HepG2 (cell line): ENCODE results near the gene SMARCE1. TPM values are rescaled to one million over a fixed set of nuclear protein-coding genes. Genes with fewer than 3 reads are reported as not detected.

ENCODE experiments used
- ATAC-seq: fragments of 200-7000 bp; cut with Tn5 transposase; 3 replicates; pipeline ENCODE4 v1.9.1; 2020; ENCODE audit warnings: mild to moderate bottlenecking, moderate library complexity
- BruUV-seq: library from RNA; stranded (reverse); fragments of 400-500 nt; replicated peaks from 2 replicates; lab custom pipeline; 2021; lab: Mats Ljungman, UMichigan
- CTCF ChIA-PET: fragments of 300-600 bp; formaldehyde crosslinking; extraction: SDS; loops from one replicate; lab custom pipeline; 2021; ENCODE audit warnings: low total read pairs, inconsistent platforms, low intra/inter-chr PET ratio; lab: Yijun Ruan, JAX
- POLR2A ChIA-PET: fragments of 350-600 bp; sonication (Branson Sonifier 250); formaldehyde crosslinking; loops from one replicate; lab custom pipeline; 2020; ENCODE audit warnings: antibody characterized with exemption, inconsistent platforms; lab: Yijun Ruan, JAX
- DNase-seq: peaks from one replicate; pipeline ENCODE4 v3.0.0-alpha.2; 2015; ENCODE audit warnings: low spot score
- FAIRE-seq: peaks from 3 replicates; lab custom pipeline; 2011; peaks lifted over from hg19 to GRCh38; lab: Jason Lieb, UNC
- H2AFZ ChIP-seq: one replicate; pipeline ENCODE4 v1.6.1; 2011; ENCODE audit warnings: low read length, inconsistent platforms
- H3K27ac ChIP-seq: fragments of 300-600 bp; 3 replicates; pipeline ENCODE4 v1.8.0; 2011; ENCODE audit warnings: mixed run types, mild to moderate bottlenecking, mixed read lengths, low read length, inconsistent platforms; ENCODE audit not compliant: insufficient read depth; ENCODE audit errors: extremely low read length
- H3K27me3 ChIP-seq, 2 experiments: fragments of 200-600 bp in 1 of 2; 2 replicates in 1 of 2; 3 replicates in 1 of 2; pipeline versions ENCODE4 v1.6.0 to v1.8.0; 2011; ENCODE audit warnings: low read length in 2 of 2, mild to moderate bottlenecking in 2 of 2, moderate library complexity in 2 of 2, inconsistent platforms in 1 of 2; ENCODE audit not compliant: insufficient read depth in 2 of 2, control insufficient read depth in 1 of 2
- H3K36me3 ChIP-seq, 2 experiments: fragments of 200-600 bp in 1 of 2; replicated peaks in 1 of 2; 2 replicates in 1 of 2; 3 replicates in 1 of 2; pipeline versions ENCODE4 v1.5.1 to v1.8.0; 2011; ENCODE audit warnings: low read length in 2 of 2, inconsistent platforms in 1 of 2; ENCODE audit not compliant: insufficient read depth in 2 of 2, control insufficient read depth in 1 of 2
- H3K4me1 ChIP-seq: 2 replicates; pipeline ENCODE4 v1.5.1; 2012; ENCODE audit warnings: low read length, inconsistent platforms; ENCODE audit not compliant: insufficient read depth
- H3K4me2 ChIP-seq: 2 replicates; pipeline ENCODE4 v1.6.0; 2011; ENCODE audit warnings: low read depth, low read length, inconsistent platforms
- H3K4me3 ChIP-seq, 3 experiments: fragments of 200-600 bp in 1 of 3; sonication (generic), shearing (Covaris generic) in 1 of 3; replicated peaks in 1 of 3; 2 replicates each; pipeline ENCODE4 v1.5.1; 2011 to 2016; ENCODE audit warnings: low read length in 3 of 3, inconsistent platforms in 2 of 3, low read depth in 2 of 3, mild to moderate bottlenecking in 2 of 3, control low read depth in 1 of 3, mixed read lengths in 1 of 3; ENCODE audit not compliant: insufficient read depth in 1 of 3
- H3K79me2 ChIP-seq: one replicate; pipeline ENCODE4 v1.6.1; 2011; ENCODE audit warnings: low read length, inconsistent platforms; ENCODE audit not compliant: insufficient read depth
- H3K9ac ChIP-seq: 2 replicates; pipeline ENCODE4 v1.6.0; 2011; ENCODE audit warnings: mild to moderate bottlenecking, low read depth, low read length, inconsistent platforms; ENCODE audit not compliant: insufficient read depth
- H3K9me3 ChIP-seq: 2 replicates; pipeline ENCODE4 v1.5.1; 2012; ENCODE audit warnings: mild to moderate bottlenecking, low read length
- H4K20me1 ChIP-seq: 2 replicates; pipeline ENCODE4 v1.6.0; 2011; ENCODE audit warnings: inconsistent platforms, mild to moderate bottlenecking, low read length, moderate library complexity; ENCODE audit not compliant: insufficient read depth
- ARNT2 ChIP-seq: sonication (generic); formaldehyde crosslinking; IDR thresholded peaks from 2 replicates; pipeline ENCODE4 v1.8.0; 2022; ENCODE audit warnings: mild to moderate bottlenecking, low read depth, missing genetic modification reagents, moderate library complexity
- CEBPG ChIP-seq: IDR thresholded peaks from 2 replicates; pipeline ENCODE4 v1.6.1; 2016
- HMG20B ChIP-seq: conservative IDR thresholded peaks from 2 replicates; pipeline ENCODE4 v1.6.1; 2016; ENCODE audit warnings: missing genetic modification reagents, missing compliant biosample characterization
- HOXA3 ChIP-seq: sonication (generic); formaldehyde crosslinking; IDR thresholded peaks from 2 replicates; pipeline ENCODE4 v1.5.0; 2020; ENCODE audit warnings: missing genetic modification reagents
- MEIS1 ChIP-seq: sonication (generic); formaldehyde crosslinking; IDR thresholded peaks from 2 replicates; pipeline ENCODE4 v1.9.0; 2021; ENCODE audit warnings: mild to moderate bottlenecking, missing genetic modification reagents, moderate library complexity, borderline replicate concordance
- SKI ChIP-seq: fragments of 450-650 bp; IDR thresholded peaks from one replicate; pipeline ENCODE4 v1.6.1; 2018; ENCODE audit warnings: mild to moderate bottlenecking; ENCODE audit not compliant: partially characterized antibody
- ZNF3 ChIP-seq: IDR thresholded peaks from 2 replicates; pipeline ENCODE4 v1.7.0; 2017; ENCODE audit warnings: inconsistent platforms
- ZNF580 ChIP-seq: IDR thresholded peaks from 2 replicates; pipeline ENCODE4 v1.6.1; 2016; ENCODE audit warnings: low read depth, borderline replicate concordance
- ZSCAN22 ChIP-seq: sonication (generic); formaldehyde crosslinking; IDR thresholded peaks from 2 replicates; pipeline ENCODE4 v1.4.0; 2020; ENCODE audit warnings: mild to moderate bottlenecking, missing genetic modification reagents
- WGBS: methylation state at CpG from one replicate; pipeline ENCODE4 v1.1.6; 2017; ENCODE audit warnings: low lambda C conversion rate; 5-methylcytosine and 5-hydroxymethylcytosine counted together
- in situ Hi-C: cut with HindIII; loops from 2 replicates; pipeline ENCODE4 v1.10.0; 2017; ENCODE audit warnings: low pct_unique_long_range_greater_than_20kb; ENCODE audit not compliant: extremely low pct_ligation_motif_present
- intact Hi-C: fragments of 100-400 bp; cut with micrococcal nuclease; formaldehyde crosslinking; loops from one replicate; pipeline ENCODE4 v1.10.0; 2022; ENCODE audit not compliant: unreplicated experiment
- polyA plus RNA-seq, 8 experiments: library from polyadenylated mRNA; depleted of rRNA in 3 of 8; stranded (reverse) in 7 of 8; unstranded in 1 of 8; fragments of >200 nt; fragmentation: Illumina TruSeq in 4 of 8; extraction: Trizol in 4 of 8; gene quantifications; 2 replicates each; pipeline versions ENCODE4 v1.2.1 to v1.2.3, GENCODE V29; 2011 to 2016; ENCODE audit warnings: low read depth in 4 of 8, missing spikeins in 1 of 8, mixed read lengths in 1 of 8; ENCODE audit not compliant: insufficient read depth in 1 of 8
- total RNA-seq, 5 experiments: library from RNA; depleted of rRNA; stranded (reverse); fragments of >200 nt; fragmentation: Illumina TruSeq; extraction: Trizol; gene quantifications; 2 replicates each; pipeline ENCODE4 v1.2.3, GENCODE V29; 2016; ENCODE audit warnings: low read depth in 1 of 5

SMARCE1 gene
- total and polyA plus RNA-seq, 2 of the 13 experiments (the other 11 are each of a cell fraction or from before 2014, with no cell fraction given) = 43.5 to 127 TPM

GRCh38 chr17:40616592-40616991, 31.0 kb downstream of the SMARCE1 start:
- in situ Hi-C loops = loop anchor here (5.0 kb wide), 2 partner anchors 176 to 1046 kb away; no protein-coding TSS in a partner anchor
- Histone ChIP-seq H3K4me3 (no peak overlapping the region), H3K9me3 (no peaks in the 10 kb centered on the region), H3K27ac (no peak overlapping the region), H3K4me1 (peaks cover 55% of the 10 kb centered on the region)
- WGBS = 62% methylated on average over 3 of the region's 3 CpGs
- ATAC-seq = no peak
- no peak for FAIRE-seq
- TF ChIP-seq SKI (no peak), ZNF580 (no peak), ZSCAN22 (CRISPR knock-in tag) (no peak), MEIS1 (CRISPR knock-in tag) (no peak), HOXA3 (CRISPR knock-in tag) (no peak), ARNT2 (no peak), ZNF3 (no peak), HMG20B (CRISPR knock-in tag) (no peak), CEBPG (CRISPR knock-in tag) (no peak)
- TF ChIP-seq, all 625 proteins: peak for 0
- no peak overlapping the region for H2AFZ ChIP-seq
- ChIA-PET POLR2A (interaction anchor here (1.9 to 2.9 kb wide), 2 partner anchors 30 to 32 kb away, joined by 4 to 10 read pairs; partner anchors contain the start of gene SMARCE1), CTCF (interaction anchor here (1.0 to 3.0 kb wide), 4 partner anchors 150 to 1046 kb away, joined by 3 to 44 read pairs (median 6); no protein-coding TSS in a partner anchor)
- intact Hi-C loops = loop anchor here (5.0 to 10.0 kb wide), 2 partner anchors 236 to 1048 kb away; no protein-coding TSS in a partner anchor
- no peak overlapping the region for H3K9ac ChIP-seq
- no peak for DNase-seq
- H3K79me2 ChIP-seq = no peaks in the 10 kb centered on the region
- H4K20me1 ChIP-seq = no peaks in the 10 kb centered on the region
- H3K36me3 ChIP-seq = no peaks in the 10 kb centered on the region
- peaks cover 1 to 27% of the 10 kb centered on the region in 2 experiments; a peak in 3 of 5 replicates for H3K27me3 ChIP-seq
- BruUV-seq = no TSS peak
- H3K4me2 ChIP-seq = no peak overlapping the region
